GM23338 (cell line): Measurements from ENCODE around the gene UPK3BL1.
"Not testable (repeated sequence)": the region's sequence is repeated elsewhere in the genome, so short reads cannot be mapped to it uniquely, and the experiment has no call there.

Source experiments
- CREB1 ChIP-seq: fragments of 250-450 bp; sonication (Bioruptor Pico); IDR thresholded peaks from 2 replicates; pipeline ENCODE4 v1.5.0; 2020; ENCODE audit warnings: low read depth, mild to moderate bottlenecking, moderate library complexity
- EZH2 ChIP-seq: fragments of 200-600 bp; sonication (generic); IDR thresholded peaks from one replicate; pipeline ENCODE4 v1.8.0; 2017; ENCODE audit warnings: antibody characterized with exemption, mild to moderate bottlenecking, low read depth; ENCODE audit not compliant: unreplicated experiment
- EZH2phosphoT487 ChIP-seq: fragments of 200-600 bp; sonication (generic); IDR thresholded peaks from one replicate; pipeline ENCODE4 v1.8.1; 2018; ENCODE audit warnings: antibody characterized with exemption; ENCODE audit not compliant: unreplicated experiment
- JUNB ChIP-seq: IDR thresholded peaks from one replicate; pipeline ENCODE4 v1.6.1; 2016; ENCODE audit warnings: antibody characterized with exemption; ENCODE audit not compliant: unreplicated experiment
- NANOG ChIP-seq: IDR thresholded peaks from 2 replicates; pipeline ENCODE4 v1.6.1; 2016; ENCODE audit warnings: antibody characterized with exemption, borderline replicate concordance
- POLR2AphosphoS5 ChIP-seq: IDR thresholded peaks from 2 replicates; pipeline ENCODE4 v1.6.1; 2016; ENCODE audit warnings: antibody characterized with exemption, low read depth
- STAT1 ChIP-seq: IDR thresholded peaks from one replicate; pipeline ENCODE4 v1.6.1; 2016; ENCODE audit warnings: antibody characterized with exemption; ENCODE audit not compliant: unreplicated experiment
- ZNF114 ChIP-seq: fragments of 250-450 bp; sonication (Bioruptor Pico); IDR thresholded peaks from 2 replicates; pipeline ENCODE4 v1.5.0; 2020; ENCODE audit warnings: mild to moderate bottlenecking, moderate library complexity
- ZNF331 ChIP-seq: fragments of 250-450 bp; sonication (Bioruptor Pico); IDR thresholded peaks from 2 replicates; pipeline ENCODE4 v1.5.0; 2020; ENCODE audit warnings: low read depth, mild to moderate bottlenecking, moderate library complexity
- TF ChIP-seq, protein P1 (sequence below), 2 experiments: fragments of 200-600 bp in 1 of 2; sonication (generic) in 1 of 2; conservative IDR thresholded peaks; 2 replicates each; pipeline versions ENCODE4 v1.5.1 to v1.6.1; 2016 to 2017; ENCODE audit warnings: antibody characterized with exemption in 2 of 2, low read depth in 2 of 2, mild to moderate bottlenecking in 2 of 2, moderate library complexity in 1 of 2
- TF ChIP-seq, protein P2 (sequence below): IDR thresholded peaks from one replicate; pipeline ENCODE4 v1.6.1; 2018; ENCODE audit warnings: antibody characterized with exemption; ENCODE audit not compliant: unreplicated experiment
- TF ChIP-seq, protein P3 (sequence below): IDR thresholded peaks from 2 replicates; pipeline ENCODE4 v1.6.1; 2016; ENCODE audit warnings: antibody characterized with exemption

DNA sequence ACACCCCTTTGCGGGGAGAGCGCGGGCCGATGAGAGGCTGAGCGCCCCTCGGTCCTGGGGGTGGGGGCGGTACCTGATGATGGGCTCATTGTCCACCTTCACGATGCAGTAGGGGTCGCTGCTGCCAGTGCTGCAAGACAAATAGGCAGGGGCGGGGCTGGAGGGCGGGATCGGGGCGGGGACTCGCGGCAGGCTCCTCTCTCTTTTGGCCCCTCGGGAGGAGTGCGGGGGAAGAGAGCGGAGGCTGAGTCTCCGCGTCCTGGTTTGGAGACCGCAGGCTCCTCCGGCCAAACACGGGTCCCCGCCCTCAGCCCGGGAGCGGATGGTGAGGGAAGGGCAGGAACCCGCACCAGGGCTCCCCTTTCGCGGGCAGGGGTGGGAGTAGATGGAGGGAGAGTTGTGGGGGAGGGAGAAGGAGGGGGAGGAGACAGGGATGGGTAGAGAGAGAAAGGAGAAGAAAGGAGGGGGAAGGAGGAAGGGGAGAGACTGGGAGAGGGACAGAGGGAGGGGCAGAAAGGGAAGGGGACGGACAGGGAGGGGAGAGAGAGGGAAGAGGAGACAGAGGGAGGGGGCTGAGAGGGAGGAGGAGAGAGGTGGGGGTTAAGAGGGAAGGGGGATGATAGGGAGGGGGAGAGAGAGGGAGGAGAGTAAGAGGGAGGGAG is 31.4 kb downstream of the UPK3BL1 start:
- not testable (repeated sequence) for TF ChIP-seq POLR2AphosphoS5; EZH2phosphoT487; NANOG; ZNF114; CREB1 (CRISPR knock-in tag); EZH2; ZNF331 (CRISPR knock-in tag); STAT1; JUNB
- TF ChIP-seq, protein P1, sequence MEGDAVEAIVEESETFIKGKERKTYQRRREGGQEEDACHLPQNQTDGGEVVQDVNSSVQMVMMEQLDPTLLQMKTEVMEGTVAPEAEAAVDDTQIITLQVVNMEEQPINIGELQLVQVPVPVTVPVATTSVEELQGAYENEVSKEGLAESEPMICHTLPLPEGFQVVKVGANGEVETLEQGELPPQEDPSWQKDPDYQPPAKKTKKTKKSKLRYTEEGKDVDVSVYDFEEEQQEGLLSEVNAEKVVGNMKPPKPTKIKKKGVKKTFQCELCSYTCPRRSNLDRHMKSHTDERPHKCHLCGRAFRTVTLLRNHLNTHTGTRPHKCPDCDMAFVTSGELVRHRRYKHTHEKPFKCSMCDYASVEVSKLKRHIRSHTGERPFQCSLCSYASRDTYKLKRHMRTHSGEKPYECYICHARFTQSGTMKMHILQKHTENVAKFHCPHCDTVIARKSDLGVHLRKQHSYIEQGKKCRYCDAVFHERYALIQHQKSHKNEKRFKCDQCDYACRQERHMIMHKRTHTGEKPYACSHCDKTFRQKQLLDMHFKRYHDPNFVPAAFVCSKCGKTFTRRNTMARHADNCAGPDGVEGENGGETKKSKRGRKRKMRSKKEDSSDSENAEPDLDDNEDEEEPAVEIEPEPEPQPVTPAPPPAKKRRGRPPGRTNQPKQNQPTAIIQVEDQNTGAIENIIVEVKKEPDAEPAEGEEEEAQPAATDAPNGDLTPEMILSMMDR (conservative IDR thresholded peaks at IDR 0.05; ENCODE audit: low read depth in 2 of 2): not testable (repeated sequence)
- TF ChIP-seq, protein P2, sequence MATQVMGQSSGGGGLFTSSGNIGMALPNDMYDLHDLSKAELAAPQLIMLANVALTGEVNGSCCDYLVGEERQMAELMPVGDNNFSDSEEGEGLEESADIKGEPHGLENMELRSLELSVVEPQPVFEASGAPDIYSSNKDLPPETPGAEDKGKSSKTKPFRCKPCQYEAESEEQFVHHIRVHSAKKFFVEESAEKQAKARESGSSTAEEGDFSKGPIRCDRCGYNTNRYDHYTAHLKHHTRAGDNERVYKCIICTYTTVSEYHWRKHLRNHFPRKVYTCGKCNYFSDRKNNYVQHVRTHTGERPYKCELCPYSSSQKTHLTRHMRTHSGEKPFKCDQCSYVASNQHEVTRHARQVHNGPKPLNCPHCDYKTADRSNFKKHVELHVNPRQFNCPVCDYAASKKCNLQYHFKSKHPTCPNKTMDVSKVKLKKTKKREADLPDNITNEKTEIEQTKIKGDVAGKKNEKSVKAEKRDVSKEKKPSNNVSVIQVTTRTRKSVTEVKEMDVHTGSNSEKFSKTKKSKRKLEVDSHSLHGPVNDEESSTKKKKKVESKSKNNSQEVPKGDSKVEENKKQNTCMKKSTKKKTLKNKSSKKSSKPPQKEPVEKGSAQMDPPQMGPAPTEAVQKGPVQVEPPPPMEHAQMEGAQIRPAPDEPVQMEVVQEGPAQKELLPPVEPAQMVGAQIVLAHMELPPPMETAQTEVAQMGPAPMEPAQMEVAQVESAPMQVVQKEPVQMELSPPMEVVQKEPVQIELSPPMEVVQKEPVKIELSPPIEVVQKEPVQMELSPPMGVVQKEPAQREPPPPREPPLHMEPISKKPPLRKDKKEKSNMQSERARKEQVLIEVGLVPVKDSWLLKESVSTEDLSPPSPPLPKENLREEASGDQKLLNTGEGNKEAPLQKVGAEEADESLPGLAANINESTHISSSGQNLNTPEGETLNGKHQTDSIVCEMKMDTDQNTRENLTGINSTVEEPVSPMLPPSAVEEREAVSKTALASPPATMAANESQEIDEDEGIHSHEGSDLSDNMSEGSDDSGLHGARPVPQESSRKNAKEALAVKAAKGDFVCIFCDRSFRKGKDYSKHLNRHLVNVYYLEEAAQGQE: not testable (repeated sequence)
- TF ChIP-seq, protein P3, sequence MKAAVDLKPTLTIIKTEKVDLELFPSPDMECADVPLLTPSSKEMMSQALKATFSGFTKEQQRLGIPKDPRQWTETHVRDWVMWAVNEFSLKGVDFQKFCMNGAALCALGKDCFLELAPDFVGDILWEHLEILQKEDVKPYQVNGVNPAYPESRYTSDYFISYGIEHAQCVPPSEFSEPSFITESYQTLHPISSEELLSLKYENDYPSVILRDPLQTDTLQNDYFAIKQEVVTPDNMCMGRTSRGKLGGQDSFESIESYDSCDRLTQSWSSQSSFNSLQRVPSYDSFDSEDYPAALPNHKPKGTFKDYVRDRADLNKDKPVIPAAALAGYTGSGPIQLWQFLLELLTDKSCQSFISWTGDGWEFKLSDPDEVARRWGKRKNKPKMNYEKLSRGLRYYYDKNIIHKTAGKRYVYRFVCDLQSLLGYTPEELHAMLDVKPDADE: not testable (repeated sequence)
